GM18511 (cell line): ENCODE results near the gene TPK1.

ENCODE experiments used
- ATAC-seq: cut with Tn5 transposase; IDR thresholded peaks from one replicate; pipeline ENCODE4 v1.9.1; 2021; ENCODE audit warnings: mild to moderate bottlenecking, moderate library complexity; ENCODE audit not compliant: unreplicated experiment

Gene TPK1

GRCh38 chr7:144534655-144535395, 301.0 kb downstream of the TPK1 start:
- no peak for ATAC-seq

DNA sequence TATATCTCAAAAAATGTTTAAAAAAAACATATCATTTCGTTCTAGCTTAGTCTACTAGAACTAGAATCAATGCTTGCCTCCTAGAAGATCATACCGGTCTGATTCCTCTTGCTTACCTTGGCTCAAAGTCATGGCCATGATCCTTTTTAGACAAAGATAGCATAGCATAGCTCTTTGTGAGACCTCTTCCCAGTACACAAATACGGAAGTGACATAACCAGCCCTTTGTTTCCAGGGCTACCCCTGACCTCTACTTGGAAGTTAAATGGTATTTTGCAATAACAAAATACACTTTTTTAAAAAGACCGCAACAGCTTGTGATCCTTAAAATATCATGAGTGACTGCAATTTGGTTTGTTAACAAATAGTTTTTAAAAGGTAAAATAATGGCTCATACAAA, 301.7 kb downstream of the TPK1 start:
- ATAC-seq, result no peak

GRCh38 chr7:144531181-144531580, 304.7 kb downstream of the TPK1 start:
- ATAC-seq, result no peak

DNA sequence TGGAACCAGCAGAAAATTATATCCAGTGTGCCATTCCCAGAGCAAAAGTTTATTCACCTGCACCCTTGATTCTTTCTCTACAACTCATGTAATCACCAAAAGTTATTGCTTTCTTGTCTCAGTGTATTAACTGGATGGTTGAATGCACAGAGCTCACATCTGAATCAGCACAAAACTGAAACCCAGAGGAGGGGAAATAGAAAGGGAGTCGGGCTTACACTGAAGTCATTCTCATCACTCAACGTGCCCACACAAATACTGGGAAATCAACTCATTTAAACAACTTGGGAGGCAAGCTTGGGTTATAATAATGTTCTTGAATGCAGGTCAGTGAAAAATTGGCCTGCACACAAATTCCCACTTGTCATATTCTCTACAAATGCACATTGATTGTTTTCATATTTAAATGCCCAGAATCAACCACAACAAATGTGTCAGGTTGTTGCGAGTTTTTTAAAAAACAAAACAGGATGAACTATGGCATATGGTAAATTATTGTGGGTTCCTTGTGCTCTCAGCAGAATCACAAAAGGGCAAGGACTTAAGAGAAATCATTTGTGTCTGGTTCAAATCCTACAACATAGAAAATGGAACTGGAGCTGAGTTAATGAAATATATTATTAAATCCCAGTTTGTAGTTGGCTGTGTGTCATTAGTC, 306.5 kb downstream of the TPK1 start:
- peak; percentile 99 for ATAC-seq

GRCh38 chr7:144528536-144529045, 307.3 kb downstream of the TPK1 start:
- no peak for ATAC-seq

- ATAC-seq, result no peak
These were observed 308.8 kb downstream of the TPK1 start for GRCh38 chr7:144527051-144527471.

DNA sequence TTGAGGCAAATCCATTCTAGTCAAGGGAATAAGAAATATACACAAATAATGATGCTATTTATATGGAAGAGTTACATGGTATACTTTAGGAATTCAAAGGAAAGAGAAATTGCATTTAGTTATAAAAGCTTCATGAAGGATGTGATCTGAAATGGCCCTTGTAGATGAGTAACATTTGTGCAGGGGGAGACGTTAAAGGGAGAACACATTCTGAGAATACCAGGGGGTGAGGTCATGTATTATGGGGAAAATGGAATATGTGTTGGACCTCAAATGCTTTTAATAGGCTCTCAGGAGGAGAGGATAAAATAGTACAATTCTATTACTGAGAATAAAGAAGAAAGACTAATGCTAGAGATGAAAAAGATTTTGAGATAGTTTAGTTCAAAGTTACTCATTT, 309.9 kb downstream of the TPK1 start:
- no peak for ATAC-seq

DNA sequence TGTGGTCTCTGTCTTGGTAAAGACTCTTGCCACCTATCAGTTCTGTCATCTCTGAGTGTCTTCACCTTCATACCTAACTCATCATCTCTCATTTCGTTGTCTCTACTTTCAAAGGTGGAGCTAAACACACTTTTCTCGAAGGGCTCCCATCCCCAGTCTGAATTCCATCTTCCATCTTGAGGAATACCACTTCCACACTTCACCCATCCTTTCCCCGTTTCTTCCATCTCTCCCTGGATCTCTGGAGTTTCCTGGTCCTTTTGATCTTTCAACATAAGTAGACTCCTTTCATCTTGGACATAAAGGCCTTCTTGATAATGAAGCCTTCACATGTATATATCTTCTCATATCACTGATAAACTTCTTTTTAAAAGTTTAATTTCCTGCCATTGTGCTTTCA, 311.6 kb downstream of the TPK1 start:
- ATAC-seq, result no peak

DNA sequence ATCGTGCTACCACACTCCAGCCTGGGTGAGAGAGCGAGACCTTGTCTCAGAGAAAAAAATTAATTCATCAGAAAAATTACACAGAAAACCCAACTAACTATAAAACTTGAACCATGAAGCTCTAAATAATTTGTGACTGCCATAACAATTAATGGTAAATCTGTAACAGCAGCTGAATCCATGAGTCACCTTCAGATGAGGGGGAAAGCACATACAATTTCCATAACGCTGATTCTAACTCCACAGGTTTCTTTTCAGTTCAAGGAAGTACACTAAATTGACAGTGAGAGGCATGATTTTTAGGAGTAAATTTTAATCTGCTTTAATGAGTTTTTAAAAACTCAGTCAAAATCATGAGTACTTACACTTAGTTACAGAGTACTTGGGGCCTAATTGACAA, 312.2 kb downstream of the TPK1 start:
- no peak for ATAC-seq

GRCh38 chr7:144519925-144520324, 315.9 kb downstream of the TPK1 start:
- ATAC-seq, result no peak

- ATAC-seq, result no peak
These were observed 317.5 kb downstream of the TPK1 start for GRCh38 chr7:144518360-144518759.

DNA sequence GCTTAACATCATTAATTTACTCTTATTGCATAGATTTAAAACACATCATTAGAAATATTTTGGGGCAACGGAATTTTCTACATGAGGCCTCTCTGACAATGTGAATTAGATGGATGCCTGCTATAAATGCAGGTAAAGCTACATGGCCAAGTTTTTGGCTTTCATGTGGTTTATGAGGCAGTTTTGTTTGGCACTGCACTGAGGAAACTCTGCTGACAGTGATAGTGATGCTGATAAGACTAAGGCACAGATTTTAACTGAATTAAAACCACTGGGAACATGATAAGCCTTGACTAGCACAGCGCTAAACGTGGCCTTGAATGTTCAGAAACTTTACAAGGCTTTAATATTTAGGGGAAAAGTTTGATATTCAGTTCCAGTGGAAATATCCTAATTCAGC, 318.1 kb downstream of the TPK1 start:
- no peak for ATAC-seq

- no peak for ATAC-seq
These were observed 318.9 kb downstream of the TPK1 start for GRCh38 chr7:144516729-144517525.

- ATAC-seq, result no peak
These were observed 322.5 kb downstream of the TPK1 start for GRCh38 chr7:144513334-144513733.

DNA sequence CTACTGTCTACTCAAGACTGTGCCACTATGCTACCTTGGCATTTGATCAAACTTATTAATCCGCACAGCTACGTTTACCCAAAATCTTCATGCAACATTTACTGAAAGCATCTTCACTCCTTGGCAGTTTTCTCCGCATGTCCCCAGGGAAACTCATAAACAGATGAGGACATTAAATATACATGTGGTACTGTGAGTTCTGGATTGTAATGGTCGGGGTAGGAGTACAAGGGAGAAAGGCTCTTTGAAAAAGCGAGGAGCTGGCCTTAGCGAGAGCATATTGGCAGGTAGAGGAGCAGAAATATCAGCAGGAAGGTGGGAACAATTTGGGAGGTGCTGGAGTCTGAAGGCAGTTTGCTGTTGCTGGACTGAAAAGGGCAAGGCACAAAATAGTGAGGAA, 325.2 kb downstream of the TPK1 start:
- no peak for ATAC-seq

DNA sequence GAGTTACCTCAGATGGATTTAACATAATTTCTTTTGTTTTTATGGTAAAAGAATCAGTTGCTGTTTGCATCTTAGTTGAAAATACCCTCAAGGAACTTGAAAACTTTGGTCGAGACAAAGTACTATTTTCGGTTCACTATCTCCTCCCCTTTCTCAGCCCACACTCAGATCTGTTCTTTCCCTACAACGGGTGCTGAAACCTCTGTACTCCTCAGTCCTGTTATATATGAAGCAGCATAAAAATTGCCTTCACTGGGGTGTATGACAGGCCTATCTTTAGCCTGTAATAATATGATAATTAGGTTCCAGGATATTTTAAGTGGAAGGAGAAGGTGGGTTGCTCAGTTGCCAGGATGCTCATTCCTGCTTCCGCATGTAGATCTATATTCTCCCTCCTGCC, 327.2 kb downstream of the TPK1 start:
- peak; percentile 81 for ATAC-seq

DNA sequence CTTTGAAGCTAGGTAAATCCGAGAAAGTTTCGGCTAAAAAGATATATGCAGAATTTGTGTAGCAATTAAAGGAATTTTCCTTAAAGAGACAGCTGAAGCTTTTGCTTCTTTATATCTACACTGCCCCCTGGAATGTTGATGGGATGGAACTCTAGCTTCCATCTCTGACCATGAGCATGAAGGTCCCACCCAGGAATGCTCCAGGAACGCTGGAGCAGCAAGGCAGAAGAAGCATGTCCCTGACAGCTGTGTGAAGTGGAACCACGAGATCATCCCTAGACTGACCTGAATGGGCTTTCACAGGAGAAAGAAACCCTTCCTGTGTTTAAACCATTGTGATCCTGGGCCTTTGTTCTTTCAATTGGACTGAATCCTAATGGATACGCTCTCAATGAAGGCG, 332.6 kb downstream of the TPK1 start:
- no peak for ATAC-seq

DNA sequence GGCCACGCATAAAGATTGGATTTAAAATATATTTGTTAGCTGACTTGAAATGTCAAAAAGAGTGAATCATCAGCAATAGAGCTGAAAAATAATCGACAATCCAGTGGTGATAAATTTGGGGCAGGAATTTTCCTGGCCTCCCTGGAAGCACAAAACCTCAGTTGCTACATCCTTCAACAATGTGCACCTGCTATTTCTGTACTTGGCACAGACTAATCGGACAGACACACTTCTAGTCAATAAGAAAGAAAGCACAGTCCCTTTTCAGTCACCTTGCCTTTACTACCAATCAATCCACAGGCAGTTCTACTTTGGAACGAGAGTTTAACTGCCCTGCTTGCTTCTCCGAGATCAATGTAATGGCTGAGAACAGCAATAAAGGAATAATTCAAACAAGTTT, 335.6 kb downstream of the TPK1 start:
- ATAC-seq, result no peak

DNA sequence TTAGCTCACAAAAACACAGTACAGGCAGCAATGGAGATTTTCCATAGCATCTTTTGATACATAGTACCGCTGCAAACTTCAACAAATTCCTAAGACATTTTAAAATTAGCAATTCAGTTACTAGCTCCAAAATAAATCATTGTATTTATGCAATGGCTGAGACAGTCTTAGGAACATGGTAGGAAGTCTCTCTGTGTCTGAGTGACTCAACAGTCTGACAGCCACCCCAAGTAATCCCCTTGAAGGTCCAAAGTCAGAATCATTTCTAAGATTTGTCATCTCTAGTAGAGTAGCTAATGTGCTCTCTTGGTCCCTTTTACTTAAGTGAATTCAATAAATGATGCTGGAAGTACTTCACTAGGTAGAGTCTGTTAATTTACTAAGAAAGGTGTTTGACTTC, 338.6 kb downstream of the TPK1 start:
- no peak for ATAC-seq

DNA sequence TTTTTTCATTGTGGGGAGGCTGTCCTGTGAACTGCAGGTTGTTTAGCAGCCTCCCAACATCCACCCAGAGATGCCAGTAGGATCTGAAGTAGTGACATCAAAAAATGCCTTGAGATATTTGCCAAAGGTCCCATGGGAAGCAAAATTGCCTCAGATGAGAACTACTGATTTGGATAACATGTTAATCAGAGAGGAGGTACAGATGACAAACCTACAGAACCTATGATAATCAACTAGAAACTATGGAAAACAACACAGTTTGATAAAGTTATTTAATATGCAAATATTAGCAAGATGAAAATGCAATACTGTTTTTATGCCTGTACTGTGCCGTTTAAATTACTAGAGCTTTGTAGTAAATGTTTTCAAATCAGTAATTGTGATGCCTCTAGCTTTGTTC, 341.5 kb downstream of the TPK1 start:
- ATAC-seq, result no peak

DNA sequence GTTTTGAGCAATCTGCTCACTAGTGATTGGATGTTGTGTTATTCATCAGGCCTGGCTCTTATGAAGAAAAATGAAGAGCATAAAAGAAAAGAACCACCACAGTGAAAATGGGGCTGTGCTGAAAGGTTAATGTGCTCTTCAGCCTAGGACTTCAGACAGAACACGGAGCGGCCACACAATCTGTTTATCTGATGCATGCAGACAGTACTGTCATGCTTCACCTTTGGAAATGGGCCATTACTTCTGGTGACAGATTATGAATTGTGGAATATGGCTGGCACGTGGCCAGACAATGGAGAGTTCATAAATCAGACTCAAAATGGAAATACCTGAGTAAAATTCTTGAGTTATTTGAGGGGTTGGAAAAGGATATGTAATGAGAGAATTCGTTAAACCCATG, 346.3 kb downstream of the TPK1 start:
- ATAC-seq, result no peak

DNA sequence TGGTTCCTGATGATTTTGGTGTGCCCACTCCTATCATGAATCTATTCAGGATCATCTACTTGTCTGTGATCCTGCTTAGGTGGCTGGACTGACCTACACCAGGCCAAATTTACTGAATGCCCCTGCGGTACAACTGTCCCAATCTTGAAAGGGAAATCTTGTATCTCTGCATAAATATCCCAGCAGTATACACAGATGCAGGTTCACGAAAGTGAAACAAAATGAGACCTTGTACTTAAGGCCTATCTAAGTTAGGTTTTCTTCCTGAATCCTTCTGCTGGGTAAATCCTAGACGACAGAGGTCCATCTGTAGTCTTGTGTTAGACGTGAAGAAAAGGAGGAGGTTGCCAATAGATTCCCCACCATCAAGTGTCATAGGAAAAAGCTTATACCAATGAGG, 346.9 kb downstream of the TPK1 start:
- no peak for ATAC-seq
